GM12878 (cell line): ENCODE results near the gene ROPN1B. TPM values are rescaled to one million over a fixed set of nuclear protein-coding genes. Genes with fewer than 3 reads are reported as not detected.
"Not testable (repeated sequence)": the region's sequence is repeated elsewhere in the genome, so short reads cannot be mapped to it uniquely, and the experiment has no call there.

Experiments
- ATAC-seq: fragments of 200-7000 bp; cut with Tn5 transposase; 3 replicates; pipeline ENCODE4 v1.9.1; 2020; ENCODE audit warnings: mild to moderate bottlenecking, moderate library complexity
- BruUV-seq: library from RNA; stranded (reverse); fragments of 400-500 nt; replicated peaks from 2 replicates; lab custom pipeline; 2021; lab: Mats Ljungman, UMichigan
- CTCF ChIA-PET: fragments of 300-600 bp; sonication (Branson Sonifier 250); formaldehyde crosslinking; extraction: SDS; loops from one replicate; lab custom pipeline; 2021; ENCODE audit warnings: inconsistent platforms; lab: Yijun Ruan, JAX
- POLR2A ChIA-PET: fragments of 350-600 bp; formaldehyde crosslinking; extraction: SDS; loops from one replicate; lab custom pipeline; 2021; ENCODE audit warnings: inconsistent platforms; lab: Charles Lee
- RAD21 ChIA-PET: fragments of 300-600 bp; sonication (Branson Sonifier 250); formaldehyde crosslinking; loops from one replicate; lab custom pipeline; 2023; ENCODE audit warnings: antibody characterized with exemption; ENCODE audit not compliant: unreplicated experiment; lab: Charles Lee
- SMC1A ChIA-PET: fragments of 300-600 bp; sonication (Branson Sonifier 250); formaldehyde crosslinking; loops from one replicate; lab custom pipeline; 2023; ENCODE audit not compliant: unreplicated experiment, uncharacterized antibody; lab: Charles Lee
- DNase-seq: peaks from one replicate; pipeline ENCODE4 v3.0.0-alpha.2; 2011; ENCODE audit warnings: low read depth, low spot score
- FAIRE-seq: peaks from 3 replicates; lab custom pipeline; 2011; peaks lifted over from hg19 to GRCh38; lab: Jason Lieb, UNC
- H2AFZ ChIP-seq: 2 replicates; pipeline ENCODE4 v1.6.0; 2011; ENCODE audit warnings: low read depth, low read length, control low read depth; ENCODE audit not compliant: control insufficient read depth
- H3K27ac ChIP-seq: 2 replicates; pipeline ENCODE4 v1.5.1; 2011; ENCODE audit warnings: control low read depth; ENCODE audit not compliant: control insufficient read depth, insufficient read depth
- H3K27me3 ChIP-seq, 2 experiments: replicated peaks in 1 of 2; 2 replicates each; pipeline versions ENCODE4 v1.6.0 to v1.6.1; 2011; ENCODE audit warnings: low read length in 1 of 2; ENCODE audit not compliant: control insufficient read depth in 2 of 2, insufficient read depth in 2 of 2
- H3K36me3 ChIP-seq, 2 experiments: 2 replicates each; pipeline ENCODE4 v1.5.1; 2011; ENCODE audit warnings: low read length in 1 of 2; ENCODE audit not compliant: control insufficient read depth in 2 of 2, insufficient read depth in 2 of 2
- H3K4me1 ChIP-seq: 2 replicates; pipeline ENCODE4 v1.6.1; 2011; ENCODE audit warnings: mild to moderate bottlenecking, low read length, moderate library complexity, mixed read lengths; ENCODE audit not compliant: control insufficient read depth, insufficient read depth
- H3K4me2 ChIP-seq: 2 replicates; pipeline ENCODE4 v1.6.0; 2011; ENCODE audit warnings: control low read depth; ENCODE audit not compliant: control insufficient read depth, insufficient read depth
- H3K4me3 ChIP-seq: fragments of 200-600 bp; sonication (generic); 2 replicates; pipeline ENCODE4 v1.5.1; 2016
- H3K79me2 ChIP-seq: 2 replicates; pipeline ENCODE4 v1.6.0; 2011; ENCODE audit warnings: low read length; ENCODE audit not compliant: control insufficient read depth, insufficient read depth
- H3K9ac ChIP-seq: 2 replicates; pipeline ENCODE4 v1.8.0; 2011; ENCODE audit warnings: low read length, control low read depth, mixed read lengths; ENCODE audit not compliant: control insufficient read depth, insufficient read depth
- H3K9me3 ChIP-seq: replicated peaks from 3 replicates; pipeline ENCODE4 v1.5.1; 2011; ENCODE audit warnings: mild to moderate bottlenecking, low read length; ENCODE audit not compliant: control insufficient read depth, insufficient read depth
- H4K20me1 ChIP-seq: 2 replicates; pipeline ENCODE4 v1.6.0; 2011; ENCODE audit not compliant: control insufficient read depth, insufficient read depth
- EED ChIP-seq: sonication (generic); IDR thresholded peaks from 2 replicates; pipeline ENCODE4 v1.6.1; 2016; ENCODE audit warnings: antibody characterized with exemption, low read depth
- HCFC1 ChIP-seq: fragments of 150-350 bp; IDR thresholded peaks from 2 replicates; pipeline ENCODE4 v1.6.1; 2014; ENCODE audit warnings: low read length
- NBN ChIP-seq: fragments of 450-650 bp; IDR thresholded peaks from 2 replicates; pipeline ENCODE4 v1.6.1; 2016
- POLR2AphosphoS2 ChIP-seq: IDR thresholded peaks from 2 replicates; pipeline ENCODE4 v1.6.1; 2011; ENCODE audit warnings: low read depth, mild to moderate bottlenecking, low read length, improper control_type of control experiment, moderate library complexity
- POLR2AphosphoS5 ChIP-seq: IDR thresholded peaks from 2 replicates; pipeline ENCODE4 v1.6.1; 2011; ENCODE audit warnings: mild to moderate bottlenecking, low read length, inconsistent platforms
- SIX5 ChIP-seq: IDR thresholded peaks from 2 replicates; pipeline ENCODE4 v1.6.1; 2011; ENCODE audit warnings: mild to moderate bottlenecking, low read depth, low read length, moderate library complexity; ENCODE audit not compliant: severe bottlenecking
- ZNF622 ChIP-seq: fragments of 450-650 bp; IDR thresholded peaks from 2 replicates; pipeline ENCODE4 v1.6.1; 2017; ENCODE audit warnings: mild to moderate bottlenecking, inconsistent platforms
- WGBS: methylation state at CpG from one replicate; pipeline ENCODE4 v1.1.6; 2016; ENCODE audit warnings: low lambda C conversion rate; ENCODE audit not compliant: insufficient replicate concordance, insufficient coverage; ENCODE audit errors: missing lambda C conversion rate; 5-methylcytosine and 5-hydroxymethylcytosine counted together
- in situ Hi-C: fragments of 300-500 bp; cut with MboI; formaldehyde crosslinking; loops from 9 replicates; pipeline ENCODE4 v1.14.3; 2018; ENCODE audit warnings: mixed read lengths
- intact Hi-C: fragments of 100-400 bp; cut with micrococcal nuclease; formaldehyde crosslinking; loops from one replicate; pipeline ENCODE4 v1.14.2; 2022; ENCODE audit not compliant: unreplicated experiment
- polyA plus RNA-seq, 11 experiments: library from polyadenylated mRNA; depleted of rRNA in 4 of 11; unstranded in 6 of 11; stranded (reverse) in 5 of 11; fragments of >200 nt; fragmentation: Nextera tagmentation in 4 of 11; fragmentation: Illumina TruSeq in 1 of 11; extraction: Ambion mirVana in 4 of 11; extraction: Trizol in 1 of 11; gene quantifications; 1 replicate in 1 of 11; 2 replicates in 10 of 11; pipeline versions ENCODE4 v1.2.1 to v1.2.3, GENCODE V29; 2011 to 2016; ENCODE audit warnings: inconsistent platforms in 2 of 11, missing spikeins in 2 of 11, low read depth in 1 of 11
- total RNA-seq, 4 experiments: library from RNA; depleted of rRNA in 3 of 4; stranded (reverse); fragments of >200 nt in 3 of 4; fragmentation: Illumina TruSeq in 1 of 4; extraction: Trizol in 1 of 4; gene quantifications; 2 replicates each; pipeline versions ENCODE4 v1.2.1 to v1.2.3, GENCODE V29; 2013 to 2021
- TF ChIP-seq, protein P1 (sequence below): IDR thresholded peaks from 2 replicates; pipeline ENCODE4 v1.6.1; 2012; ENCODE audit warnings: low read length, inconsistent platforms
- TF ChIP-seq, protein P2 (sequence below): fragments of 450-650 bp; IDR thresholded peaks from 2 replicates; pipeline ENCODE4 v1.6.1; 2016; ENCODE audit warnings: mild to moderate bottlenecking, moderate library complexity, borderline replicate concordance
- TF ChIP-seq, protein P3 (sequence below): IDR thresholded peaks from 2 replicates; pipeline ENCODE4 v1.6.1; 2011; ENCODE audit warnings: borderline replicate concordance, low read depth, mild to moderate bottlenecking, moderate library complexity, mixed read lengths, low read length; ENCODE audit not compliant: insufficient read depth; ENCODE audit errors: extremely low read length

The ROPN1B gene
- total and polyA plus RNA-seq, 10 of the 15 experiments (the other 5 are each of a cell fraction or from before 2014, with no cell fraction given), result not detected

DNA sequence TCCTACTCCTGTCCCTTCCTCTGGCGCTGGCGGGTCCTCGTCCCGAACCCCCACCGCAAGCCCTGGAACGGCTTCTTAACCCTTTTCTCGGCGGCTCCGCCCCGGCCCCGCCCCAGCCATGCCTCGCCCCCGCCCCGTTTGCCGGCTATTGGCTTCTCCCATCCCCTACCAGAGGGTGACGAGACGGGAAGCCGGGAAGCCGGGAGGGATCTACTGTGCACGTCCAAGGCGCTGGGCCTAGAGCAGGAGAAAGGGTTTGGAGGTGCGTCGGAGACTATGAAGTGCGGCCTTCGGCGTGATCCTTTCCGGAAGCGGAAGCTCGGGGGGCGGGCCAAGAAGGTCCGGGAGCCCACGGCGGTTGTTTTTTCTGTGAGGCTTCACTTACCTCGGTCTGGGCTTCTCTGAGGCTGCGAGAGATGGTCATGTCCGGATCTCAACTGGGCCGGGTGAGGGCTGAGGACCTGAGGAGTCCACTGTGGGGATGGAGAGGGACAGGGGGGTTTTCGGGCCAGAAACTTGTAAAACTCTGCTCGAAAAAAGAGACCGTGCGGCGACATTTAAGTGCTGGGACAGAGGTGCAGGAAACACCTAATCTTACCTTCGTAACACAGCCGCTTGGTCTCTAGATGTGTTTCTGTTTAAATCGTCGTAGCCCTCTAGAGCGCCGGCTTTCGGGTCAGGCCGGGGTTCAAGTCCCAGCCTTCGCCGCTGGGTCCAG is 21.4 kb downstream of the ROPN1B start (continued):
- TF ChIP-seq, protein P1, sequence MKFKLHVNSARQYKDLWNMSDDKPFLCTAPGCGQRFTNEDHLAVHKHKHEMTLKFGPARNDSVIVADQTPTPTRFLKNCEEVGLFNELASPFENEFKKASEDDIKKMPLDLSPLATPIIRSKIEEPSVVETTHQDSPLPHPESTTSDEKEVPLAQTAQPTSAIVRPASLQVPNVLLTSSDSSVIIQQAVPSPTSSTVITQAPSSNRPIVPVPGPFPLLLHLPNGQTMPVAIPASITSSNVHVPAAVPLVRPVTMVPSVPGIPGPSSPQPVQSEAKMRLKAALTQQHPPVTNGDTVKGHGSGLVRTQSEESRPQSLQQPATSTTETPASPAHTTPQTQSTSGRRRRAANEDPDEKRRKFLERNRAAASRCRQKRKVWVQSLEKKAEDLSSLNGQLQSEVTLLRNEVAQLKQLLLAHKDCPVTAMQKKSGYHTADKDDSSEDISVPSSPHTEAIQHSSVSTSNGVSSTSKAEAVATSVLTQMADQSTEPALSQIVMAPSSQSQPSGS, result no peak
- TF ChIP-seq ZNF622 (no peak), HCFC1 (peak; percentile 46; the same call in 1 of the 2 replicates), POLR2AphosphoS5 (peak; percentile 78), SIX5 (peak; percentile 18), EED (0 out of 2 replicates have a peak, but pooled peaks have one; percentile 14), POLR2AphosphoS2 (0 out of 2 replicates have a peak, but pooled peaks have one; percentile 31), NBN (no peak)
- TF ChIP-seq, protein P2, sequence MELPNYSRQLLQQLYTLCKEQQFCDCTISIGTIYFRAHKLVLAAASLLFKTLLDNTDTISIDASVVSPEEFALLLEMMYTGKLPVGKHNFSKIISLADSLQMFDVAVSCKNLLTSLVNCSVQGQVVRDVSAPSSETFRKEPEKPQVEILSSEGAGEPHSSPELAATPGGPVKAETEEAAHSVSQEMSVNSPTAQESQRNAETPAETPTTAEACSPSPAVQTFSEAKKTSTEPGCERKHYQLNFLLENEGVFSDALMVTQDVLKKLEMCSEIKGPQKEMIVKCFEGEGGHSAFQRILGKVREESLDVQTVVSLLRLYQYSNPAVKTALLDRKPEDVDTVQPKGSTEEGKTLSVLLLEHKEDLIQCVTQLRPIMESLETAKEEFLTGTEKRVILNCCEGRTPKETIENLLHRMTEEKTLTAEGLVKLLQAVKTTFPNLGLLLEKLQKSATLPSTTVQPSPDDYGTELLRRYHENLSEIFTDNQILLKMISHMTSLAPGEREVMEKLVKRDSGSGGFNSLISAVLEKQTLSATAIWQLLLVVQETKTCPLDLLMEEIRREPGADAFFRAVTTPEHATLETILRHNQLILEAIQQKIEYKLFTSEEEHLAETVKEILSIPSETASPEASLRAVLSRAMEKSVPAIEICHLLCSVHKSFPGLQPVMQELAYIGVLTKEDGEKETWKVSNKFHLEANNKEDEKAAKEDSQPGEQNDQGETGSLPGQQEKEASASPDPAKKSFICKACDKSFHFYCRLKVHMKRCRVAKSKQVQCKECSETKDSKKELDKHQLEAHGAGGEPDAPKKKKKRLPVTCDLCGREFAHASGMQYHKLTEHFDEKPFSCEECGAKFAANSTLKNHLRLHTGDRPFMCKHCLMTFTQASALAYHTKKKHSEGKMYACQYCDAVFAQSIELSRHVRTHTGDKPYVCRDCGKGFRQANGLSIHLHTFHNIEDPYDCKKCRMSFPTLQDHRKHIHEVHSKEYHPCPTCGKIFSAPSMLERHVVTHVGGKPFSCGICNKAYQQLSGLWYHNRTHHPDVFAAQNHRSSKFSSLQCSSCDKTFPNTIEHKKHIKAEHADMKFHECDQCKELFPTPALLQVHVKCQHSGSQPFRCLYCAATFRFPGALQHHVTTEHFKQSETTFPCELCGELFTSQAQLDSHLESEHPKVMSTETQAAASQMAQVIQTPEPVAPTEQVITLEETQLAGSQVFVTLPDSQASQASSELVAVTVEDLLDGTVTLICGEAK, result peak; percentile 87
- TF ChIP-seq, protein P3, sequence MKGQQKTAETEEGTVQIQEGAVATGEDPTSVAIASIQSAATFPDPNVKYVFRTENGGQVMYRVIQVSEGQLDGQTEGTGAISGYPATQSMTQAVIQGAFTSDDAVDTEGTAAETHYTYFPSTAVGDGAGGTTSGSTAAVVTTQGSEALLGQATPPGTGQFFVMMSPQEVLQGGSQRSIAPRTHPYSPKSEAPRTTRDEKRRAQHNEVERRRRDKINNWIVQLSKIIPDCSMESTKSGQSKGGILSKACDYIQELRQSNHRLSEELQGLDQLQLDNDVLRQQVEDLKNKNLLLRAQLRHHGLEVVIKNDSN, result no peak

DNA sequence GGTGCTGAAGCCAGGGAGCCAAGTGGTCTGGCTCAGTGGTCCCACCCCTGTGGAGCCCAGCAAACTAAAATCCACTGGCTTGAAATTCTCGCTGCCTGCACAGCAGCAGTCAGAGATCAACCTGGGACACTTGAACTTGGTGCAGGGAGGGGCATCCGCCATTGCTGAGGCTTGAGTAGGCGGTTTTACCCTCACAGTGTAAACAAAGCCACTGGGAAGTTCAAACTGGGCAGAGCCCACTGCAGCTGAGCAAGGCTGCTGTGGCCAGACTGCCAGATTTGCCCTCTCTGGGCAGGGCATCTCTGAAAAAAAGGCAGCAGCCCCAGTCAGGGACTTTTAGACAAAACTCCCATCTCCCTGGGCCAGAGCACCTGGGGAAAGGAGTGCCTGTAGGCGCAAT is 27.8 kb downstream of the ROPN1B start:
- BruUV-seq, SMC1A ChIA-PET, H4K20me1 ChIP-seq, H3K36me3 ChIP-seq, H2AFZ ChIP-seq, H3K27me3 ChIP-seq, H3K4me2 ChIP-seq, H3K4me3 ChIP-seq, H3K79me2 ChIP-seq, intact Hi-C loops, FAIRE-seq, H3K4me1 ChIP-seq, POLR2A ChIA-PET, RAD21 ChIA-PET, DNase-seq, CTCF ChIA-PET, H3K9me3 ChIP-seq, H3K9ac ChIP-seq, in situ Hi-C loops, H3K27ac ChIP-seq, ATAC-seq: not testable (repeated sequence)
- WGBS, result 68% methylated on average over 4 of the region's 4 CpGs
